Measurements from ENCODE around the gene TBC1D14.

GRCh38 chr4:7061815-7062214 is 152.2 kb downstream of the TBC1D14 start:
- TF ChIP-seq EP300 (IDR thresholded peaks at IDR 0.05; ENCODE audit: low read length), result no peak
- no peak for TF ChIP-seq YY1 (IDR thresholded peaks at IDR 0.05; ENCODE audit: borderline replicate concordance in 1 of 3, control insufficient read depth in 1 of 3, extremely low read depth in 1 of 3, insufficient read depth in 3 of 3, insufficient read length in 1 of 3, insufficient replicate concordance in 2 of 3, low read depth in 1 of 3, low read length in 2 of 3)
- no peak for TF ChIP-seq ZNF24 (IDR thresholded peaks at IDR 0.05)
- no peak for TF ChIP-seq NBN (IDR thresholded peaks at IDR 0.05; ENCODE audit: low read depth)
- no peak for TF ChIP-seq GABPA (tag; conservative IDR thresholded peaks at IDR 0.05; ENCODE audit: low read depth)
- TF ChIP-seq ZNF23 (CRISPR knock-in tag; IDR thresholded peaks at IDR 0.05), result no peak

All from K562 (cell line).